ENCODE data around the gene TRMT2B.

DNA sequence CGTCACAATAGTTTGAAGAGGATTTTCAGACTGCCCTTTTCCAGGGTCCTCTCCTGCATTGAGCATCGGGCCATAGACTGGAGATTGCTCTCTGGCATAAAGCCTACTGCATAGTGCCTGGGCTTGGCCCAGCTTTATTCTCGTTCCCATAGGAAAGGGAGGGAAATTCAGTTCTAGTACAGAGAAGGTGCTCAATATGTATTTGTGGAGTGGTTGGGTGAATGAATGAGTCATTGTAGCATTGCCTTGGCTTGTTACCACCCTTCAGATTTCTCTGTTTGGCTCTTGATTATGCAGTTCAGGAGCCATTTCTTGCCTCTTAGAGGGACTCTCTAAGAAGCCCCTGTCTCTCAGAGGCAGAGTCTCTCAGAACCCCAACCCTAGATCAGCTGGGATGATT lies 29.3 kb upstream of the TRMT2B start:
- no peak for TF ChIP-seq POLR2AphosphoS5 (IDR thresholded peaks at IDR 0.05; ENCODE audit: low read depth)
- TF ChIP-seq, protein P1, sequence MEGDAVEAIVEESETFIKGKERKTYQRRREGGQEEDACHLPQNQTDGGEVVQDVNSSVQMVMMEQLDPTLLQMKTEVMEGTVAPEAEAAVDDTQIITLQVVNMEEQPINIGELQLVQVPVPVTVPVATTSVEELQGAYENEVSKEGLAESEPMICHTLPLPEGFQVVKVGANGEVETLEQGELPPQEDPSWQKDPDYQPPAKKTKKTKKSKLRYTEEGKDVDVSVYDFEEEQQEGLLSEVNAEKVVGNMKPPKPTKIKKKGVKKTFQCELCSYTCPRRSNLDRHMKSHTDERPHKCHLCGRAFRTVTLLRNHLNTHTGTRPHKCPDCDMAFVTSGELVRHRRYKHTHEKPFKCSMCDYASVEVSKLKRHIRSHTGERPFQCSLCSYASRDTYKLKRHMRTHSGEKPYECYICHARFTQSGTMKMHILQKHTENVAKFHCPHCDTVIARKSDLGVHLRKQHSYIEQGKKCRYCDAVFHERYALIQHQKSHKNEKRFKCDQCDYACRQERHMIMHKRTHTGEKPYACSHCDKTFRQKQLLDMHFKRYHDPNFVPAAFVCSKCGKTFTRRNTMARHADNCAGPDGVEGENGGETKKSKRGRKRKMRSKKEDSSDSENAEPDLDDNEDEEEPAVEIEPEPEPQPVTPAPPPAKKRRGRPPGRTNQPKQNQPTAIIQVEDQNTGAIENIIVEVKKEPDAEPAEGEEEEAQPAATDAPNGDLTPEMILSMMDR (conservative IDR thresholded peaks at IDR 0.05; ENCODE audit: low read depth in 2 of 2), result no peak
- TF ChIP-seq EZH2phosphoT487 (IDR thresholded peaks at IDR 0.05; ENCODE audit: unreplicated experiment), result no peak
- TF ChIP-seq, protein P2, sequence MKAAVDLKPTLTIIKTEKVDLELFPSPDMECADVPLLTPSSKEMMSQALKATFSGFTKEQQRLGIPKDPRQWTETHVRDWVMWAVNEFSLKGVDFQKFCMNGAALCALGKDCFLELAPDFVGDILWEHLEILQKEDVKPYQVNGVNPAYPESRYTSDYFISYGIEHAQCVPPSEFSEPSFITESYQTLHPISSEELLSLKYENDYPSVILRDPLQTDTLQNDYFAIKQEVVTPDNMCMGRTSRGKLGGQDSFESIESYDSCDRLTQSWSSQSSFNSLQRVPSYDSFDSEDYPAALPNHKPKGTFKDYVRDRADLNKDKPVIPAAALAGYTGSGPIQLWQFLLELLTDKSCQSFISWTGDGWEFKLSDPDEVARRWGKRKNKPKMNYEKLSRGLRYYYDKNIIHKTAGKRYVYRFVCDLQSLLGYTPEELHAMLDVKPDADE (IDR thresholded peaks at IDR 0.05), result no peak
- TF ChIP-seq, protein P3, sequence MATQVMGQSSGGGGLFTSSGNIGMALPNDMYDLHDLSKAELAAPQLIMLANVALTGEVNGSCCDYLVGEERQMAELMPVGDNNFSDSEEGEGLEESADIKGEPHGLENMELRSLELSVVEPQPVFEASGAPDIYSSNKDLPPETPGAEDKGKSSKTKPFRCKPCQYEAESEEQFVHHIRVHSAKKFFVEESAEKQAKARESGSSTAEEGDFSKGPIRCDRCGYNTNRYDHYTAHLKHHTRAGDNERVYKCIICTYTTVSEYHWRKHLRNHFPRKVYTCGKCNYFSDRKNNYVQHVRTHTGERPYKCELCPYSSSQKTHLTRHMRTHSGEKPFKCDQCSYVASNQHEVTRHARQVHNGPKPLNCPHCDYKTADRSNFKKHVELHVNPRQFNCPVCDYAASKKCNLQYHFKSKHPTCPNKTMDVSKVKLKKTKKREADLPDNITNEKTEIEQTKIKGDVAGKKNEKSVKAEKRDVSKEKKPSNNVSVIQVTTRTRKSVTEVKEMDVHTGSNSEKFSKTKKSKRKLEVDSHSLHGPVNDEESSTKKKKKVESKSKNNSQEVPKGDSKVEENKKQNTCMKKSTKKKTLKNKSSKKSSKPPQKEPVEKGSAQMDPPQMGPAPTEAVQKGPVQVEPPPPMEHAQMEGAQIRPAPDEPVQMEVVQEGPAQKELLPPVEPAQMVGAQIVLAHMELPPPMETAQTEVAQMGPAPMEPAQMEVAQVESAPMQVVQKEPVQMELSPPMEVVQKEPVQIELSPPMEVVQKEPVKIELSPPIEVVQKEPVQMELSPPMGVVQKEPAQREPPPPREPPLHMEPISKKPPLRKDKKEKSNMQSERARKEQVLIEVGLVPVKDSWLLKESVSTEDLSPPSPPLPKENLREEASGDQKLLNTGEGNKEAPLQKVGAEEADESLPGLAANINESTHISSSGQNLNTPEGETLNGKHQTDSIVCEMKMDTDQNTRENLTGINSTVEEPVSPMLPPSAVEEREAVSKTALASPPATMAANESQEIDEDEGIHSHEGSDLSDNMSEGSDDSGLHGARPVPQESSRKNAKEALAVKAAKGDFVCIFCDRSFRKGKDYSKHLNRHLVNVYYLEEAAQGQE (IDR thresholded peaks at IDR 0.05; ENCODE audit: unreplicated experiment), result no peak
- no peak for TF ChIP-seq NANOG (IDR thresholded peaks at IDR 0.05; ENCODE audit: borderline replicate concordance)
- TF ChIP-seq EZH2 (IDR thresholded peaks at IDR 0.05; ENCODE audit: low read depth, unreplicated experiment), result no peak
- TF ChIP-seq JUNB (IDR thresholded peaks at IDR 0.05; ENCODE audit: unreplicated experiment), result no peak
- TF ChIP-seq ZNF114 (CRISPR knock-in tag; IDR thresholded peaks at IDR 0.05), result no peak
- no peak for TF ChIP-seq CREB1 (CRISPR knock-in tag; IDR thresholded peaks at IDR 0.05; ENCODE audit: low read depth)
- TF ChIP-seq, protein P4, sequence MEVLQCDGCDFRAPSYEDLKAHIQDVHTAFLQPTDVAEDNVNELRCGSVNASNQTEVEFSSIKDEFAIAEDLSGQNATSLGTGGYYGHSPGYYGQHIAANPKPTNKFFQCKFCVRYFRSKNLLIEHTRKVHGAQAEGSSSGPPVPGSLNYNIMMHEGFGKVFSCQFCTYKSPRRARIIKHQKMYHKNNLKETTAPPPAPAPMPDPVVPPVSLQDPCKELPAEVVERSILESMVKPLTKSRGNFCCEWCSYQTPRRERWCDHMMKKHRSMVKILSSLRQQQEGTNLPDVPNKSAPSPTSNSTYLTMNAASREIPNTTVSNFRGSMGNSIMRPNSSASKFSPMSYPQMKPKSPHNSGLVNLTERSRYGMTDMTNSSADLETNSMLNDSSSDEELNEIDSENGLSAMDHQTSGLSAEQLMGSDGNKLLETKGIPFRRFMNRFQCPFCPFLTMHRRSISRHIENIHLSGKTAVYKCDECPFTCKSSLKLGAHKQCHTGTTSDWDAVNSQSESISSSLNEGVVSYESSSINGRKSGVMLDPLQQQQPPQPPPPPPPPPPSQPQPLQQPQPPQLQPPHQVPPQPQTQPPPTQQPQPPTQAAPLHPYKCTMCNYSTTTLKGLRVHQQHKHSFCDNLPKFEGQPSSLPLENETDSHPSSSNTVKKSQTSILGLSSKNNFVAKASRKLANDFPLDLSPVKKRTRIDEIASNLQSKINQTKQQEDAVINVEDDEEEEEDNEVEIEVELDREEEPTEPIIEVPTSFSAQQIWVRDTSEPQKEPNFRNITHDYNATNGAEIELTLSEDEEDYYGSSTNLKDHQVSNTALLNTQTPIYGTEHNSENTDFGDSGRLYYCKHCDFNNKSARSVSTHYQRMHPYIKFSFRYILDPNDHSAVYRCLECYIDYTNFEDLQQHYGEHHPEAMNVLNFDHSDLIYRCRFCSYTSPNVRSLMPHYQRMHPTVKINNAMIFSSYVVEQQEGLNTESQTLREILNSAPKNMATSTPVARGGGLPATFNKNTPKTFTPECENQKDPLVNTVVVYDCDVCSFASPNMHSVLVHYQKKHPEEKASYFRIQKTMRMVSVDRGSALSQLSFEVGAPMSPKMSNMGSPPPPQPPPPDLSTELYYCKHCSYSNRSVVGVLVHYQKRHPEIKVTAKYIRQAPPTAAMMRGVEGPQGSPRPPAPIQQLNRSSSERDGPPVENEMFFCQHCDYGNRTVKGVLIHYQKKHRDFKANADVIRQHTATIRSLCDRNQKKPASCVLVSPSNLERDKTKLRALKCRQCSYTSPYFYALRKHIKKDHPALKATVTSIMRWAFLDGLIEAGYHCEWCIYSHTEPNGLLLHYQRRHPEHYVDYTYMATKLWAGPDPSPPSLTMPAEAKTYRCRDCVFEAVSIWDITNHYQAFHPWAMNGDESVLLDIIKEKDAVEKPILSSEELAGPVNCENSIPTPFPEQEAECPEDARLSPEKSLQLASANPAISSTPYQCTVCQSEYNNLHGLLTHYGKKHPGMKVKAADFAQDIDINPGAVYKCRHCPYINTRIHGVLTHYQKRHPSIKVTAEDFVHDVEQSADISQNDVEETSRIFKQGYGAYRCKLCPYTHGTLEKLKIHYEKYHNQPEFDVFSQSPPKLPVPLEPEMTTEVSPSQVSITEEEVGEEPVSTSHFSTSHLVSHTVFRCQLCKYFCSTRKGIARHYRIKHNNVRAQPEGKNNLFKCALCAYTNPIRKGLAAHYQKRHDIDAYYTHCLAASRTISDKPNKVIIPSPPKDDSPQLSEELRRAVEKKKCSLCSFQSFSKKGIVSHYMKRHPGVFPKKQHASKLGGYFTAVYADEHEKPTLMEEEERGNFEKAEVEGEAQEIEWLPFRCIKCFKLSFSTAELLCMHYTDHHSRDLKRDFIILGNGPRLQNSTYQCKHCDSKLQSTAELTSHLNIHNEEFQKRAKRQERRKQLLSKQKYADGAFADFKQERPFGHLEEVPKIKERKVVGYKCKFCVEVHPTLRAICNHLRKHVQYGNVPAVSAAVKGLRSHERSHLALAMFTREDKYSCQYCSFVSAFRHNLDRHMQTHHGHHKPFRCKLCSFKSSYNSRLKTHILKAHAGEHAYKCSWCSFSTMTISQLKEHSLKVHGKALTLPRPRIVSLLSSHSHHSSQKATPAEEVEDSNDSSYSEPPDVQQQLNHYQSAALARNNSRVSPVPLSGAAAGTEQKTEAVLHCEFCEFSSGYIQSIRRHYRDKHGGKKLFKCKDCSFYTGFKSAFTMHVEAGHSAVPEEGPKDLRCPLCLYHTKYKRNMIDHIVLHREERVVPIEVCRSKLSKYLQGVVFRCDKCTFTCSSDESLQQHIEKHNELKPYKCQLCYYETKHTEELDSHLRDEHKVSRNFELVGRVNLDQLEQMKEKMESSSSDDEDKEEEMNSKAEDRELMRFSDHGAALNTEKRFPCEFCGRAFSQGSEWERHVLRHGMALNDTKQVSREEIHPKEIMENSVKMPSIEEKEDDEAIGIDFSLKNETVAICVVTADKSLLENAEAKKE (CRISPR knock-in tag; IDR thresholded peaks at IDR 0.05), result no peak
